Measurements from ENCODE around the gene GRIA1. TPM values are rescaled to one million over a fixed set of nuclear protein-coding genes. Genes with fewer than 3 reads are reported as not detected.
"Not testable (repeated sequence)": the region's sequence is repeated elsewhere in the genome, so short reads cannot be mapped to it uniquely, and the experiment has no call there.

The GRIA1 gene
- total RNA-seq, 1 donor from 2014 or later: not detected

DNA sequence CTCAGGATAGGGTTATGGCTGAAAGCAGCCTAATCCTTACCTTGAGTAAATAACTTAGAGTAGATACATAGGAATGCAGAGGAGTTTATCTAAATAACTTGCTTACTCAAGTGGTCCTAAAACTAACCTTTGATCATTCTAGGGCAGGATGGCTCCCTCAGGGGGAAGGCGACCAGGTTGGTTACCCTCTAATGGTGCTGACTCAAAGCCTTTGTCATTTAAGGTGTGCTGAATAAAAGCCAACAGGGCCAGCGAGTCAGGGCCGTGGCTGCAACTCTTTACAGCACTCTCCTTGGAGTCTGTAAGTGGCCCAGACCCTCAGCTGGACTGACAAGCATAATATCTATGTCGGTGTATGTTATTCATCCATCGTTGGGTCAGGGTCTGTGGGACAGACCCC is 372.4 kb downstream of the GRIA1 start:
- DNase-seq (ENCODE audit: low spot score); H3K4me1 Mint-ChIP-seq (ENCODE audit: low read depth); H3K9me3 Mint-ChIP-seq; H3K36me3 Mint-ChIP-seq (ENCODE audit: low read depth); H3K4me3 Mint-ChIP-seq; intact Hi-C loops (cut with micrococcal nuclease); H3K27ac Mint-ChIP-seq; H3K27me3 Mint-ChIP-seq (ENCODE audit: insufficient read depth): not testable (repeated sequence)

Measured in activated T-helper 1 cell treated with anti-CD3 and anti-CD28 coated beads, Interleukin-12 subunit alpha, Interleukin-12 subunit beta, Interleukin-2, Interleukin-4 antibody, amounts not matched to agents 30 ng/mL and 10 ng/mL and 1 ng/mL, durations not matched to agents 14 hours and 24 hours and 36 hours (primary cell).